GM23248 (cell line): Measurements from ENCODE around the gene PEPD.

Experiments used
- EZH2 ChIP-seq: fragments of 200-600 bp; sonication (generic); IDR thresholded peaks from 2 replicates; pipeline ENCODE4 v1.6.1; 2018; ENCODE audit warnings: antibody characterized with exemption, mild to moderate bottlenecking; ENCODE audit not compliant: insufficient read depth, poor library complexity, severe bottlenecking
- EZH2phosphoT487 ChIP-seq: fragments of 200-600 bp; sonication (generic); IDR thresholded peaks from 2 replicates; pipeline ENCODE4 v1.6.1; 2018; ENCODE audit warnings: antibody characterized with exemption, moderate library complexity, mild to moderate bottlenecking, low read depth; ENCODE audit not compliant: insufficient read depth

- TF ChIP-seq EZH2 (no peak), EZH2phosphoT487 (no peak)
Observed at GRCh38 chr19:33409906-33410685, 111.5 kb downstream of the PEPD start.
